ENCODE results near the gene JAML. TPM values are rescaled to one million over a fixed set of nuclear protein-coding genes. Genes with fewer than 3 reads are reported as not detected.

Gene JAML
- total and polyA plus RNA-seq, 9 of the 15 experiments (the other 6 are each of a cell fraction or from before 2014, with no cell fraction given) = 0.05 to 0.32 (median 0.22) TPM; not detected in 4

GRCh38 chr11:118172356-118172755 is 52.5 kb downstream of the JAML start (continued):
- TF ChIP-seq TARDBP (IDR thresholded peaks at IDR 0.05) = no peak
- no peak for TF ChIP-seq ATF3 (IDR thresholded peaks at IDR 0.05)
- no peak for TF ChIP-seq ATF3 (CRISPR knock-in tag; conservative IDR thresholded peaks at IDR 0.05)
- TF ChIP-seq BRD4 (IDR thresholded peaks at IDR 0.05) = no peak
- TF ChIP-seq ZNF512 (tag; IDR thresholded peaks at IDR 0.05) = no peak

GRCh38 chr11:118171269-118172062 is 53.3 kb downstream of the JAML start:
- no peak overlapping the region for H3K4me3 ChIP-seq
- H3K27ac ChIP-seq (ENCODE audit: extremely low read depth, low read depth, low read length) = no peak overlapping the region
- H4K20me1 ChIP-seq (replicated peaks; ENCODE audit: control insufficient read depth, insufficient read depth, low read length) = peaks cover 22% of the 10 kb centered on the region
- no peak overlapping the region for H3K9ac ChIP-seq (ENCODE audit: insufficient read depth in 1 of 2, low read depth in 2 of 2, low read length in 2 of 2)
- intact Hi-C loops (cut with micrococcal nuclease) (loop anchor here (1.0 to 10.0 kb wide), 4 partner anchors 26 to 353 kb away; no protein-coding TSS in a partner anchor), in situ Hi-C loops (cut with MboI) (no loop called here)
- no peaks in the 10 kb centered on the region for H3K36me3 ChIP-seq (ENCODE audit: control insufficient read depth, insufficient read depth, low read length)
- H3K4me2 ChIP-seq (ENCODE audit: insufficient read depth, low read length) = no peak overlapping the region
- no TSS peak for BruUV-seq (replicated peaks)
- CTCF ChIA-PET (ENCODE audit: low intra/inter-chr PET ratio) = interaction anchor here (0.8 to 1.8 kb wide), 7 partner anchors 23 to 354 kb away, joined by 3 to 17 read pairs (median 3); no protein-coding TSS in a partner anchor
- peak; percentile 80 to 90 (median 87) for DNase-seq (ENCODE audit: extremely low read depth in 1 of 4, low spot score in 3 of 4)
- H3K27me3 ChIP-seq (ENCODE audit: control insufficient read depth in 2 of 2, insufficient read depth in 2 of 2, low read length in 2 of 2) = peaks cover 33 to 83% of the 10 kb centered on the region in 2 experiments
- peak; percentile 93 for FAIRE-seq
- 0 out of 2 replicates have a peak overlapping the region, but pooled peaks have one; percentile 23 for H2AFZ ChIP-seq (ENCODE audit: low read depth, low read length)
- H3K9me1 ChIP-seq (ENCODE audit: control insufficient read depth, insufficient read depth, low read length) = no peaks in the 10 kb centered on the region
- WGBS (ENCODE audit: insufficient coverage, low coverage, missing lambda C conversion rate) = 4% methylated on average over 27 of the region's 29 CpGs
- no peaks in the 10 kb centered on the region for H3K9me3 ChIP-seq (replicated peaks; ENCODE audit: control insufficient read depth, insufficient read depth, low read depth, low read length)
- H3K79me2 ChIP-seq (ENCODE audit: control insufficient read depth, insufficient read depth, low read length) = no peaks in the 10 kb centered on the region
- POLR2A ChIA-PET = interaction anchor here (0.6 to 0.8 kb wide), 2 partner anchors 9 to 400 kb away, joined by 3 to 4 read pairs; no protein-coding TSS in a partner anchor
- H3K4me1 ChIP-seq (replicated peaks in 1 of 2; ENCODE audit: control insufficient read depth in 2 of 2, insufficient read depth in 2 of 2, low read length in 2 of 2) = peaks cover 0 to 8% of the 10 kb centered on the region in 2 experiments; a peak in 2 of 5 replicates
- ATAC-seq = peak; percentile 94
- peak; percentile 77 for TF ChIP-seq TFAP4 (CRISPR knock-in tag; IDR thresholded peaks at IDR 0.05; ENCODE audit: borderline replicate concordance)
- TF ChIP-seq CTCF (IDR thresholded peaks at IDR 0.05 in 2 of 3, conservative IDR thresholded peaks at IDR 0.05 in 1 of 3; ENCODE audit: insufficient read depth in 2 of 3, low read depth in 1 of 3, low read length in 3 of 3) = peak; percentile 85 to 88 (median 87)
- TF ChIP-seq FOXP1 (CRISPR knock-in tag; IDR thresholded peaks at IDR 0.05) = no peak
- peak in 1 of 2 experiments; percentile 53; a peak in 2 of 4 replicates for TF ChIP-seq MAZ (CRISPR knock-in tag; conservative IDR thresholded peaks at IDR 0.05 in 1 of 2, IDR thresholded peaks at IDR 0.05 in 1 of 2)
- no peak for TF ChIP-seq KDM4B (IDR thresholded peaks at IDR 0.05; ENCODE audit: borderline replicate concordance in 2 of 2, low read depth in 1 of 2)
- TF ChIP-seq MLLT1 (IDR thresholded peaks at IDR 0.05) = no peak
